Naive thymus-derived CD8-positive, alpha-beta T cell (primary cell): ENCODE data around the gene SART1. TPM values are rescaled to one million over a fixed set of nuclear protein-coding genes. Genes with fewer than 3 reads are reported as not detected.
"Not testable (repeated sequence)": the region's sequence is repeated elsewhere in the genome, so short reads cannot be mapped to it uniquely, and the experiment has no call there.

Source experiments
- ATAC-seq, 2 donors: fragments of 150-1000 bp; cut with Tn5 transposase in 1 of 2; sonication (Bioruptor Pico), chemical (Tn5 transposase) in 1 of 2; 1 replicate in 1 of 2; 2 replicates in 1 of 2; pipeline ENCODE4 v1.10.0; 2021; ENCODE audit warnings: mild to moderate bottlenecking in 2 of 2, moderate library complexity in 2 of 2
- POLR2A ChIA-PET: fragments of 350-600 bp; sonication (Branson Sonifier 250); formaldehyde crosslinking; loops from one replicate; lab custom pipeline; 2021; ENCODE audit warnings: antibody characterized with exemption; lab: Charles Lee
- DNase-seq, 10 donors: peaks; one replicate each; pipeline versions ENCODE4 v3.0.0 to v3.0.0-alpha.2; 2020 to 2022
- H3K27ac Mint-ChIP-seq, 10 donors: one replicate each; pipeline ENCODE4 v1.8.0; 2020 to 2022; ENCODE audit warnings: mild to moderate bottlenecking in 10 of 10, mixed read lengths in 10 of 10, moderate library complexity in 4 of 10, inconsistent platforms in 1 of 10
- H3K27me3 Mint-ChIP-seq, 5 donors: one replicate each; pipeline ENCODE4 v1.8.0; 2021 to 2022; ENCODE audit warnings: mixed read lengths in 5 of 5
- H3K36me3 Mint-ChIP-seq, 3 donors: one replicate each; pipeline ENCODE4 v1.8.0; 2020 to 2022; ENCODE audit warnings: mixed read lengths in 3 of 3, mild to moderate bottlenecking in 2 of 3, inconsistent platforms in 1 of 3
- H3K4me1 Mint-ChIP-seq, 4 donors: one replicate each; pipeline ENCODE4 v1.8.0; 2021 to 2022; ENCODE audit warnings: mixed read lengths in 4 of 4
- H3K4me3 Mint-ChIP-seq, 10 donors: one replicate each; pipeline ENCODE4 v1.8.0; 2020 to 2022; ENCODE audit warnings: mild to moderate bottlenecking in 10 of 10, mixed read lengths in 10 of 10, moderate library complexity in 6 of 10, inconsistent platforms in 1 of 10
- H3K9me3 Mint-ChIP-seq, 9 donors: one replicate each; pipeline ENCODE4 v1.8.0; 2020 to 2022; ENCODE audit warnings: mixed read lengths in 9 of 9, mild to moderate bottlenecking in 3 of 9, inconsistent platforms in 1 of 9, moderate library complexity in 1 of 9
- polyA plus RNA-seq, 3 donors: library from polyadenylated mRNA; unstranded; fragments of 300-500 nt; fragmentation: Illumina TruSeq; gene quantifications; one replicate each; pipeline ENCODE4 v1.2.3, GENCODE V29; 2021
- total RNA-seq, 8 experiments: library from RNA in 2 of 8; stranded (reverse) in 2 of 8; gene quantifications; one replicate each; pipeline ENCODE4 v1.2.3 and lab custom pipeline; 2021 to 2026

The SART1 gene
- total and polyA plus RNA-seq, 5 experiments from 2014 or later: 16.2 to 91.9 (median 57.3) TPM

DNA sequence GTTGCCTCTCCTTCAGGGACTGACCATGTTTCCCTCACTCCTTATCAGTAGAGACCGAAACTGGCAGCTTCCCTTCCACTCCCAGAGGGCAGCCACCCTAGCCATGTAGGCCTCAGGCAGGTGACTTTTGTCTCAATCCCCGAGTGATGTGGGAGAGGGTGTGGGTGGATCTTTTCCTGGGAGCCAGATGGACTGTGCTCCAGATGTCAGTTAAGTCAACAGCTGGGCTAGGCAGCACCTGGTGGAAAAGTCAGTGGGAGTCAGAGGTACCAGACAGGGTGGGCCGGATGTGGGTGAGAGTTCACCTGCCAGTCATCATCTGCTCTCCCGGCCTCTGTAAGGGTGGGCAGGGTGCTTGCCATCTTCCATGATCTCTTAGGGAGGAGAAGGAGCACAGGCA lies 42.7 kb downstream of the SART1 start:
- H3K27me3 Mint-ChIP-seq: no peaks in the 10 kb centered on the region
- peak overlapping the region in 9 of 10 donors; percentile 25 to 100 (median 52) for H3K4me3 Mint-ChIP-seq
- no peaks in the 10 kb centered on the region for H3K9me3 Mint-ChIP-seq
- peak overlapping the region in 7 of 10 donors; percentile 31 to 71 (median 60) for H3K27ac Mint-ChIP-seq
- H3K4me1 Mint-ChIP-seq: peaks cover 12 to 45% (median 41%) of the 10 kb centered on the region in 4 donors
- POLR2A ChIA-PET: no interaction called here
- DNase-seq (peak in 1 of 10 donors; percentile 54), ATAC-seq (no peak)
- H3K36me3 Mint-ChIP-seq: peaks cover 3 to 41% (median 6%) of the 10 kb centered on the region in 3 donors

DNA sequence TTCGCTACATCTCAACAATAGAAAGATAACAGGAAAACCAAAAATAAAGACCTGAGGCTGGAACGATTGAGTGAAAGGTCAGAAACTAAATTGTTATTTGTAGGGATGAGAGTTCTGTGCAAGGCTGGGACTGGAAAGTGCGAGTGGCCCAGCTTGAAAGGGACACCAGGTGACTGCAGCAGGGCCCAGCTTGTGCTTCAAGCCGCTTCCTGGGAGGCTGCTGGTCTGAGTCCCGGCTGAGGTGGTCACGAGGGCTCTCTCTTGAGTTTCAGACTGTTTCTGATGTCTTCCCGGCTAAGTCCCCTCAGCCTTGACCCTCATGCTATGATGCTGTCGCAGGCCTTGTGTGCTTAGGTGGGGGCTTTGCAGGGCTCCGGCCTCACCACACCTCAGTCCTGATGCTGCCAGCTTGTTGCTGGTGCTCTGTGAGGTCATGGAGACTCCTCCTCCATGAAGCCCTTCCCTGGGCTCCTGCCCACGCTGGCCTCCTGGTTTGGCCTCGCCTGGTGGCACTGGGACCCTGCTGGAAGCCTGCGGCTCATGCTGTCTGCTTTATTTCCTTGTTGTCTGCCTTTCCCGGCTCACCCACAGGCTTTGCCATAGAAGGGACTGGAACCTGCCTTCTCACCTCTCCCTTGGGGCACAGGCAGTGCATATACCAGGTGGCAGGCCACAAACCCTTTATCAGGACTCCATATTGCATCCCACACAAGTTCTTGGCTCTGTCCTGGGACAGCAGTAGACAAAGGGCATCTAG lies 44.8 kb downstream of the SART1 start:
- ATAC-seq (no peak), DNase-seq (peak in 1 of 10 donors; percentile 54)

DNA sequence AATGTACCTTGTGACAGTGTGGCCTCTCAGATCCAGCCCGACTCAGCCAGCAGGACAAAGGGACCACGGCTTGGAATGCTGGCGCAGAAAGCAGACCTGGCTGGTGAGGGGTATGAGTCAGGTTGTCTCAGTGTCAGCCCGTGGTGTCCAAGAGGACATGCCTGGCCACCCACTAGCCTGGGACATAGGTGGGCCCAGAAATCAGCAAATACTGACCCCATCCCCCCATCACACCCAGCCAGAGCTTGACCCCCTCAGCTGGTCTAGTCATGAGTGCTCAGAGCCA lies 45.3 kb downstream of the SART1 start:
- DNase-seq: no peak
- peaks cover 3 to 27% (median 5%) of the 10 kb centered on the region in 3 donors for H3K36me3 Mint-ChIP-seq
- no peak overlapping the region for H3K4me3 Mint-ChIP-seq
- no peak for ATAC-seq
- peaks cover 0 to 4% (median 0%) of the 10 kb centered on the region in 5 donors for H3K27me3 Mint-ChIP-seq
- H3K4me1 Mint-ChIP-seq: peaks cover 9 to 23% (median 20%) of the 10 kb centered on the region in 4 donors
- POLR2A ChIA-PET: no interaction called here
- H3K27ac Mint-ChIP-seq: no peak overlapping the region
- H3K9me3 Mint-ChIP-seq: no peaks in the 10 kb centered on the region

More for the DNA sequence above, 44.8 kb downstream of the SART1 start:
- Mint-ChIP-seq H3K4me3 (peak overlapping the region in 1 of 10 donors; percentile 24), H3K9me3 (no peaks in the 10 kb centered on the region), H3K27me3 (peaks cover 0 to 4% (median 0%) of the 10 kb centered on the region in 5 donors), H3K4me1 (peaks cover 11 to 27% (median 25%) of the 10 kb centered on the region in 4 donors), H3K36me3 (peaks cover 3 to 29% (median 6%) of the 10 kb centered on the region in 3 donors), H3K27ac (peak overlapping the region in 3 of 10 donors; percentile 32 to 74 (median 73))
- POLR2A ChIA-PET: interaction anchor here (0.6 kb wide), 1 partner anchor 28 kb away, joined by 4 read pairs; no protein-coding TSS in a partner anchor

DNA sequence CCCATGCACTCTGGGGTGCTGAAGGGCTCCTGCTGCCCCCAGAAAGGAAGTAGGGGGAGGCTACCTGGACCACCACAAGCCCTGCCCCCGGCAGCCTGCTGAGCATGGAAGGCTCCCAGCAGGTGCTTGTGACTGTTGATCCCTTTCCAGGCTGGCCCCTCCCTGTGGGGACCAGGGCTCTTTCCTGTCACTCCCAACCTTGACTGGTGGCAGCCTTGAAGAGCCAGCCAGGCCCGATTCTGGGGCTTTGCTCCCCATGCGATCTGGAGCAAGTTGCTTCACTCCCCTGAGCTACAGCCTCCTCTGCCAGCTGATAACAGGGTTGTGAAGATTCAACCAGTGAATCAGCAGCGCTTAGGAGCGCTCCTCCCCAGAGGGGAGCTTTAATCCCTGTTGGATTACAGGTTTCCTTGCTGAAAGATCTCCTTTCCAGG lies 45.7 kb downstream of the SART1 start:
- Mint-ChIP-seq H3K27ac (peak overlapping the region in 2 of 10 donors; percentile 35 to 43), H3K36me3 (peaks cover under 1 to 23% (median 3%) of the 10 kb centered on the region in 3 donors), H3K9me3 (no peaks in the 10 kb centered on the region), H3K4me1 (peaks cover 5 to 19% (median 16%) of the 10 kb centered on the region in 4 donors), H3K27me3 (peaks cover 0 to 4% (median 0%) of the 10 kb centered on the region in 5 donors), H3K4me3 (no peak overlapping the region)
- ATAC-seq (no peak), DNase-seq (peak in 1 of 10 donors; percentile 26)
- POLR2A ChIA-PET: no interaction called here

DNA sequence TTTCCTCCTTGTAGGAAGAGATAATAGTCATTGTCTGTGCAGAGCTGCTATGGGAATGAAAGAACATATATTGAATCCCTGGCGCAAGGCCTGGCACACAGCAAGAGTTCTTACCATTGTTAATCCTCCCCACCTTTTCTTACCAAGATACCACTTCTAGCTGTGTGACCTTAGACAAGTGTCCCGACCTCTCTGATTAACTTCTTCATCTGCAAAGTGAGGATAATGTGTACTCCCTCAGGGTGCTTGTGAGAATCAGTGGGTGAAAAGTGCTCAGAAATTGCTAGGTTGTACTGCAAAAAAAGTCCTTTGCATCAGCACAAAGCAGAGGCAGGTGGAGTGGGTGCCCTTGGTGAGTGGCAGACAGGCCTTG lies 46.5 kb downstream of the SART1 start:
- ATAC-seq (no peak), DNase-seq (no peak)
- POLR2A ChIA-PET: no interaction called here
- peak overlapping the region in 4 of 10 donors; percentile 36 to 66 (median 38) for H3K27ac Mint-ChIP-seq
- peak overlapping the region in 1 of 10 donors; percentile 24 for H3K4me3 Mint-ChIP-seq
- H3K9me3 Mint-ChIP-seq: no peaks in the 10 kb centered on the region
- peaks cover 0 to 20% (median 3%) of the 10 kb centered on the region in 3 donors for H3K36me3 Mint-ChIP-seq
- peaks cover 3 to 14% (median 8%) of the 10 kb centered on the region in 4 donors for H3K4me1 Mint-ChIP-seq
- H3K27me3 Mint-ChIP-seq: peaks cover 0 to 8% (median 0%) of the 10 kb centered on the region in 5 donors

DNA sequence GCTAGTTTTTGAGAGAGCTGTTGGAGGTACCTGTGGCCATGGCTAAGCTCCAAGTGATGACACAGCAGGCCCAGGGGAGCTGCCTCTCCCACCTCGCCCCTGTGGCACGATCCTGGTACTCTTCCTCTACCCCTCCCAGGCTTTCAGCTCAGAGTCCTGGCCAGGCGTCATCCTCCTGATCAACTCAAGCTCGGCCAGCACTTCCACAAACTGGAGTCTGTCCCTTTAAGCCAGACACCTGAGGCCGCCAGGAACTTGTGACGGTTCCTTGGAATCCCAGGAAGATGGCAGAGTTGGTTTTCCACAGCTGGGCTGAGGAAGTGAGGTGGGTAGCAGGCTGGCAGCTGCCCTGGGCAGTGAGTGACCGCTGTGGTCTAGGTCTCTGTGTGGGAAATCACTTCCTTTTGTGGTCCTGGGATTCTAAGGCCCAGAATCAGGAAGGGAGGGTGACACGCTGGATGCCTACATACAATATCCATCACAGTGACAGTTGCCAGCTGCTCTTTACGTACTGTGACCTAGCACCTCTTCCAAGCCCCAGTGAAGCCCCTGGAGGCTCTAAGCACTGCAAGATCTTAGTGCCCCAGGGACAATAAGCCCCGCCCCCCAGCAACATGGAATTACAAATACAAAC lies 47.1 kb downstream of the SART1 start:
- Mint-ChIP-seq H3K27ac (peak overlapping the region in 2 of 10 donors; percentile 37 to 40), H3K4me3 (no peak overlapping the region), H3K27me3 (peaks cover 0 to 12% (median 0%) of the 10 kb centered on the region in 5 donors), H3K4me1 (peaks cover 0 to 11% (median 5%) of the 10 kb centered on the region in 4 donors), H3K9me3 (no peaks in the 10 kb centered on the region), H3K36me3 (peaks cover 0 to 15% (median 3%) of the 10 kb centered on the region in 3 donors)
- POLR2A ChIA-PET: interaction anchor here (0.7 kb wide), 2 partner anchors 37 to 289 kb away, joined by 4 to 5 read pairs; no protein-coding TSS in a partner anchor
- DNase-seq (peak in 1 of 10 donors; percentile 41), ATAC-seq (no peak)

DNA sequence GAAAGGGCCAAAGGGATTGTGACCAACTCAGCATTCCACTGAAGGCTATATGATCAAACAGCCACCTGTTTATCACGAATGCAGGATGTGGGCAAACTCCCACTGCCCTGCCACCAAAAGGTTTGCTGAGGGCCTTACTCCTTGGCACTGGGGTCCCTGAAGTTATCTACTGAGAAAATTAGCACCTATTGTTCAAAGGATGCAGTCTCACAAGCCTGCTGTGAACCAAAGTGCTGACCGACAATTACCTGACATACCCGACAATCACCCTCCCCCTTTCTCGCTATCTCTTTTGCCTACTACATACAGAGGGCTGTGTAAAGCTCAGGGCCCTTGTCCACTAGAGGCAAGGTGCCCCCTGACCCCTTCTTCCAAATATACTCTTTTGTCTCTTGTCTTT lies 48.5 kb downstream of the SART1 start:
- H3K4me1 Mint-ChIP-seq, ATAC-seq: not testable (repeated sequence)
- peak overlapping the region in 2 of 10 donors; percentile 12 to 80 for H3K27ac Mint-ChIP-seq

DNA sequence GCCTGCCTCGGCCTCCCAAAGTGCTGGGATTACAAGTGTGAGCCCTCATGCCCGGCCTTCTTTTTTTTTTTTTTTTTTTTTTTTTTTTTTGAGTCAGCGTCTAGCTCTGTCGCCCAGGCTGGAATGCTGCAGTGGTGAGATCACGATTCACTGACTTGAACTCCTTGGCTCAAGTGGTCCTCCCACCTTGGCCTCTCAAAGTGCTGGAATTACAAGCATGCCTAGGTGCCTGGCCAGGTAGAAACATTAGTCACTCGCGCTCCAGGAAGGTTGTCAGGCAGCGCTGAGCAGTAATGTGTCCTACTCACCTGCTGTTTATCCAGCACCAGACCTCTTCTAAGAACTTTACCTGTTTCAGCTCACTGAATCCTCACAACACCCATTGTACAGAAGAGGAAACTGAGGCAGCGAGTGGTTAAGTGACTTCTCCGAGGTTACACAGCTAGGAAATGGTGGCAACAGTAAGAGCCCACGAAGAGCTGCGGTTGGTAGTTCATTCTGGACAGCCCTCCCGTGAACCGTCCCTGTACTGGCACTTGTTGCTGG lies 49.8 kb downstream of the SART1 start:
- H3K36me3 Mint-ChIP-seq: no peaks in the 10 kb centered on the region
- H3K27me3 Mint-ChIP-seq: peaks cover 1 to 15% (median 10%) of the 10 kb centered on the region in 5 donors
- H3K9me3 Mint-ChIP-seq: no peaks in the 10 kb centered on the region
- H3K27ac Mint-ChIP-seq: no peak overlapping the region
- H3K4me1 Mint-ChIP-seq: peaks cover 0 to 4% (median 2%) of the 10 kb centered on the region in 4 donors
- POLR2A ChIA-PET: interaction anchor here (0.6 to 1.4 kb wide), 4 partner anchors 9 to 362 kb away, joined by 3 to 6 read pairs (median 4); partner anchors contain the start of genes BANF1, EIF1AD and SF3B2
- H3K4me3 Mint-ChIP-seq: peak overlapping the region in 2 of 10 donors; percentile 26 to 51
- ATAC-seq (no peak), DNase-seq (no peak)

More for the DNA sequence above, 48.5 kb downstream of the SART1 start:
- DNase-seq, POLR2A ChIA-PET, H3K4me3 Mint-ChIP-seq, H3K36me3 Mint-ChIP-seq, H3K9me3 Mint-ChIP-seq: not testable (repeated sequence)
- H3K27me3 Mint-ChIP-seq: peaks cover 1 to 15% (median 8%) of the 10 kb centered on the region in 5 donors

DNA sequence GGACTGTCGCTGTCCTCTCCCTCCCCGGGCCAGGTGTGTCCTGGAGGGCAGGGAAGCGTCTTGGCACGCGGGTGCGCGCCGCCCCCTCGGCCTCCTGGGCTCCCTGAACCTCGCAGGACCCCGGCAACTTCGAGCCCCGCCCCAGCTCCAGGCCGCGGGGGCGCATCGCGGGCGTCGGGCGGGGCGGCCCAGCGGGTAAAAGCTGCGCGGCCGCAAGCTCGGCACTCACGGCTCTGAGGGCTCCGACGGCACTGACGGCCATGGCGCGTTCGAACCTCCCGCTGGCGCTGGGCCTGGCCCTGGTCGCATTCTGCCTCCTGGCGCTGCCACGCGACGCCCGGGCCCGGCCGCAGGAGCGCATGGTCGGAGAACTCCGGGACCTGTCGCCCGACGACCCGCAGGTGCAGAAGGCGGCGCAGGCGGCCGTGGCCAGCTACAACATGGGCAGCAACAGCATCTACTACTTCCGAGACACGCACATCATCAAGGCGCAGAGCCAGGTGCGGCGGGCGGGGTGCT lies 50.3 kb downstream of the SART1 start, which contains the start of gene CST6:
Gene CST6 (plus strand): TSS at position 224 of the 519 bp plus-strand sequence. CDS start 37 bp downstream, at position 261.
- H3K36me3 Mint-ChIP-seq: no peaks in the 10 kb centered on the region
- H3K4me3 Mint-ChIP-seq: peak within 1 kb of the TSS in 5 of 10 donors; percentile 29 to 69 (median 43)
- peaks cover 0 to 4% (median 2%) of the 10 kb centered on the region in 4 donors for H3K4me1 Mint-ChIP-seq
- DNase-seq: peak in 2 of 10 donors; percentile 16 to 54
- no peaks in the 10 kb centered on the region for H3K9me3 Mint-ChIP-seq
- peaks cover 1 to 15% (median 10%) of the 10 kb centered on the region in 5 donors for H3K27me3 Mint-ChIP-seq
- H3K27ac Mint-ChIP-seq: peak within 1 kb of the TSS in 1 of 10 donors; percentile 56
- POLR2A ChIA-PET: interaction anchor here (0.6 to 1.4 kb wide), 6 partner anchors 9 to 363 kb away, joined by 3 to 6 read pairs (median 4); partner anchors contain the start of genes BANF1, EIF1AD and SF3B2
- ATAC-seq: peak; percentile 39 to 74

DNA sequence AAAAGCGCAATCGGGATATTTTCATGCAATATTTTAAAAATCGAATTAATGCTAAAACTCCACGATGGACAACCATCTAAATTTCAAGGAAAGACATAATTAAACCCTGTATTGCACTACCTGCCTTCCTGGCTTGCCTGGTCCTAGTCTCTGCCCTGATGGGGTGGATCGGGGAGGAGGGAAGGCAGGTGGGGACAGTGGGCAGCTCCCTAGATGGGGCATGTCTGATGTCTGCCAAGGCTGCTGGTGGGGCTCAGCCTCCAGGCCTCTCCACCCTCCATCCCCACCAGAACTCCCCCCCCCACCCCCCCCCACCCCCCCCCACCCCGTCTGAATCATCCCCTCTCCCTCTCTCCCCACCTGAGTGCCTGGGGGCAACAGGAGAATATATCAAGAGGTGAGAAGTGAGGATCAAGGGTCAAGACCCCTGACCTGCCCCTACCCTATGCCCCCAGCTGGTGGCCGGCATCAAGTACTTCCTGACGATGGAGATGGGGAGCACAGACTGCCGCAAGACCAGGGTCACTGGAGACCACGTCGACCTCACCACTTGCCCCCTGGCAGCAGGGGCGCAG lies 50.9 kb downstream of the SART1 start:
- POLR2A ChIA-PET: interaction anchor here (0.6 to 1.4 kb wide), 4 partner anchors 10 to 40 kb away, joined by 3 to 4 read pairs (median 4); partner anchors contain the start of gene BANF1
- DNase-seq (peak in 1 of 10 donors; percentile 32), ATAC-seq (peak in 1 of 2 donors; percentile 26)
- H3K4me1 Mint-ChIP-seq: peaks cover 0 to 4% (median 2%) of the 10 kb centered on the region in 4 donors
- H3K36me3 Mint-ChIP-seq: no peaks in the 10 kb centered on the region
- no peaks in the 10 kb centered on the region for H3K9me3 Mint-ChIP-seq
- H3K27ac Mint-ChIP-seq: peak overlapping the region in 1 of 10 donors; percentile 56
- peak overlapping the region in 4 of 10 donors; percentile 29 to 69 (median 47) for H3K4me3 Mint-ChIP-seq
- H3K27me3 Mint-ChIP-seq: peaks cover 1 to 15% (median 10%) of the 10 kb centered on the region in 5 donors

DNA sequence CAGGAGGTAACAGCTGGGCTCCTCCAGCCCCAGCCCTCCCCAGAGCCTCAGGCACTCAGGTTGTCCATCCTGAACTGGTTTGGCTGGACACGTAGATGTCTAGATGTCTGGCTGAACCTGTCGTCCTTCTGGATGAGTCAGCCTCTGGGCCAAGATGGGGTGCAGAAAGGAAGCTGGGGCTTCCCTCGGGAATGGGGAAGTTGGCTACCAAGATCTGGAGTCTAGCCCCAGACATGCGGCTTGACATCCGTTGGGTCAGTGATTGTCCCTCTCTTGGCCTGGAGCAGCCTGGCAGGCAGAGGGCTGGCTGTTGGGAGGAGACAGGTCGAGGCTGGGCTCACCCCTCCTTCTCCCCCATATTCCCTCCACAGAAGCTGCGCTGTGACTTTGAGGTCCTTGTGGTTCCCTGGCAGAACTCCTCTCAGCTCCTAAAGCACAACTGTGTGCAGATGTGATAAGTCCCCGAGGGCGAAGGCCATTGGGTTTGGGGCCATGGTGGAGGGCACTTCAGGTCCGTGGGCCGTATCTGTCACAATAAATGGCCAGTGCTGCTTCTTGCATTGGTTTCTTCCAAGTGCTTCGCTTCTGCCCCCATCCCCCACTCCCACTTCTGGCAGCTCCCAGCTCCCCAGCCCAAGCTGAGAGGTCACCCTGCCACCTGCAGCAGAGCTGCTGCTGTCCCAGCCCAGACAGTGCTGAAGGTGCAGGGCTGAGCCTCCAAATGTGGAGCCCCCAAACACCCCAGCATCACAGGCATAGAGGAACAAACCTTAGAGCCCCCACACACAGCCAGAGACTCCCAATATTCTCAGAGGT lies 51.6 kb downstream of the SART1 start:
- H3K4me1 Mint-ChIP-seq: peaks cover 0 to 7% (median 2%) of the 10 kb centered on the region in 4 donors
- no peaks in the 10 kb centered on the region for H3K9me3 Mint-ChIP-seq
- H3K4me3 Mint-ChIP-seq: peak overlapping the region in 1 of 10 donors; percentile 23
- peaks cover 1 to 15% (median 10%) of the 10 kb centered on the region in 5 donors for H3K27me3 Mint-ChIP-seq
- peak in 1 of 10 donors; percentile 55 for DNase-seq
- POLR2A ChIA-PET: interaction anchor here (1.3 to 1.4 kb wide), 3 partner anchors 9 to 19 kb away, joined by 3 to 4 read pairs (median 4); partner anchors contain the start of gene BANF1
- no peak for ATAC-seq
- peak overlapping the region in 2 of 10 donors; percentile 18 to 56 for H3K27ac Mint-ChIP-seq
- H3K36me3 Mint-ChIP-seq: no peaks in the 10 kb centered on the region
